Endothelial cell of umbilical vein (primary cell): ENCODE data around the gene SCN9A. TPM values are rescaled to one million over a fixed set of nuclear protein-coding genes. Genes with fewer than 3 reads are reported as not detected.

ENCODE experiments used
- BruUV-seq: library from RNA; stranded (reverse); fragments of 400-500 nt; replicated peaks from 2 replicates; lab custom pipeline; 2021; lab: Mats Ljungman, UMichigan
- CTCF ChIA-PET: fragments of 300-600, 350-600 bp; sonication (Branson Sonifier 250); formaldehyde crosslinking; loops from one replicate; lab custom pipeline; 2021; ENCODE audit warnings: antibody characterized with exemption, inconsistent platforms; lab: Charles Lee
- POLR2A ChIA-PET: fragments of 300-600, 350-600 bp; sonication (Branson Sonifier 250); formaldehyde crosslinking; loops from one replicate; lab custom pipeline; 2021; ENCODE audit warnings: antibody characterized with exemption, inconsistent platforms; lab: Charles Lee
- DNase-seq: peaks from one replicate; pipeline ENCODE4 v3.0.0-alpha.2; 2011; ENCODE audit warnings: low read depth, low spot score
- FAIRE-seq: peaks from 2 replicates; lab custom pipeline; 2011; peaks lifted over from hg19 to GRCh38; lab: Jason Lieb, UNC
- H2AFZ ChIP-seq: 2 replicates; pipeline ENCODE4 v1.6.0; 2012; ENCODE audit warnings: low read depth, low read length, control low read depth, inconsistent platforms
- H3K27ac ChIP-seq: 2 replicates; pipeline ENCODE4 v1.5.1; 2011; ENCODE audit warnings: low read depth, mild to moderate bottlenecking, control low read depth, low read length, moderate library complexity; ENCODE audit not compliant: insufficient read depth
- H3K27me3 ChIP-seq, 2 experiments: 2 replicates each; pipeline versions ENCODE4 v1.6.0 to v1.6.1; 2011; ENCODE audit warnings: low read length in 2 of 2, mixed read lengths in 1 of 2; ENCODE audit not compliant: control insufficient read depth in 2 of 2, insufficient read depth in 2 of 2
- H3K36me3 ChIP-seq, 2 experiments: 2 replicates in 1 of 2; 3 replicates in 1 of 2; pipeline ENCODE4 v1.5.1; 2011; ENCODE audit warnings: low read length in 2 of 2, mild to moderate bottlenecking in 1 of 2, moderate library complexity in 1 of 2; ENCODE audit not compliant: control insufficient read depth in 2 of 2, insufficient read depth in 2 of 2; ENCODE audit errors: extremely low read depth in 1 of 2
- H3K4me1 ChIP-seq: 3 replicates; pipeline ENCODE4 v1.5.1; 2011; ENCODE audit warnings: mild to moderate bottlenecking, low read length; ENCODE audit not compliant: control insufficient read depth, insufficient read depth; ENCODE audit errors: extremely low read depth
- H3K4me2 ChIP-seq: 2 replicates; pipeline ENCODE4 v1.6.1; 2011; ENCODE audit warnings: low read length, control low read depth, mixed read lengths; ENCODE audit not compliant: insufficient read depth
- H3K4me3 ChIP-seq, 3 experiments: fragments of 200-600 bp in 1 of 3; sonication (generic), shearing (Covaris generic) in 1 of 3; replicated peaks in 1 of 3; 2 replicates each; pipeline ENCODE4 v1.5.1; 2011 to 2016; ENCODE audit warnings: control low read depth in 3 of 3, low read length in 3 of 3, mild to moderate bottlenecking in 2 of 3, inconsistent platforms in 1 of 3, low read depth in 1 of 3, moderate library complexity in 1 of 3; ENCODE audit not compliant: insufficient read depth in 1 of 3
- H3K79me2 ChIP-seq: 2 replicates; pipeline ENCODE4 v1.6.0; 2012; ENCODE audit warnings: low read length, inconsistent platforms; ENCODE audit not compliant: control insufficient read depth, insufficient read depth
- H3K9ac ChIP-seq: replicated peaks from 2 replicates; pipeline ENCODE3; 2011; ENCODE audit warnings: low read length, control low read depth; ENCODE audit not compliant: insufficient read depth; ENCODE audit errors: extremely low read depth
- H3K9me1 ChIP-seq: replicated peaks from 3 replicates; pipeline ENCODE4 v1.6.0; 2011; ENCODE audit warnings: mild to moderate bottlenecking, low read length; ENCODE audit not compliant: control insufficient read depth, insufficient read depth; ENCODE audit errors: extremely low read depth
- H3K9me3 ChIP-seq: replicated peaks from 2 replicates; pipeline ENCODE4 v1.5.1; 2012; ENCODE audit warnings: low read length, inconsistent platforms; ENCODE audit not compliant: control insufficient read depth, insufficient read depth
- H4K20me1 ChIP-seq: replicated peaks from 2 replicates; pipeline ENCODE3; 2011; ENCODE audit warnings: mild to moderate bottlenecking, low read length; ENCODE audit not compliant: control insufficient read depth, insufficient read depth; ENCODE audit errors: extremely low read depth
- CTCF ChIP-seq, 2 donors: IDR thresholded peaks; 1 replicate in 1 of 2; 2 replicates in 1 of 2; pipeline ENCODE4 v1.5.1; 2011; ENCODE audit warnings: low read length in 2 of 2, mild to moderate bottlenecking in 2 of 2, moderate library complexity in 2 of 2, control low read depth in 1 of 2, inconsistent platforms in 1 of 2, low read depth in 1 of 2; ENCODE audit not compliant: insufficient read depth in 1 of 2; ENCODE audit errors: extremely low read depth in 1 of 2
- EZH2 ChIP-seq: IDR thresholded peaks from 2 replicates; pipeline ENCODE4 v1.6.1; 2012; ENCODE audit warnings: borderline replicate concordance, low read depth, mild to moderate bottlenecking, moderate library complexity, low read length, inconsistent platforms; ENCODE audit not compliant: severe bottlenecking
- FOS ChIP-seq: IDR thresholded peaks from 2 replicates; pipeline ENCODE4 v1.6.1; 2011; ENCODE audit warnings: mild to moderate bottlenecking, low read length, moderate library complexity, borderline replicate concordance; ENCODE audit not compliant: insufficient read depth
- GATA2 ChIP-seq: IDR thresholded peaks from 2 replicates; pipeline ENCODE4 v1.7.0; 2011; ENCODE audit warnings: low read depth, mild to moderate bottlenecking, moderate library complexity, mixed read lengths, low read length; ENCODE audit not compliant: insufficient read length, insufficient read depth
- JUN ChIP-seq: IDR thresholded peaks from 2 replicates; pipeline ENCODE4 v1.6.1; 2011; ENCODE audit warnings: borderline replicate concordance, low read depth; ENCODE audit not compliant: insufficient read length, insufficient read depth
- MAX ChIP-seq: IDR thresholded peaks from 2 replicates; pipeline ENCODE4 v1.6.1; 2011; ENCODE audit not compliant: insufficient read depth, insufficient read length
- MYC ChIP-seq: IDR thresholded peaks from one replicate; pipeline ENCODE4 v1.6.1; 2011; ENCODE audit warnings: mild to moderate bottlenecking, low read depth, low read length
- POLR2A ChIP-seq: IDR thresholded peaks from 2 replicates; pipeline ENCODE4 v1.6.1; 2012; ENCODE audit warnings: low read depth, mild to moderate bottlenecking, control low read depth, low read length
- POLR2AphosphoS5 ChIP-seq: IDR thresholded peaks from 2 replicates; pipeline ENCODE4 v1.6.1; 2012; ENCODE audit warnings: low read depth, mild to moderate bottlenecking, control low read depth, low read length, moderate library complexity; ENCODE audit not compliant: insufficient read depth
- dilution Hi-C: fragments of 300-500 bp; cut with MboI; formaldehyde crosslinking; loops from one replicate; pipeline ENCODE4 v1.15.0; 2019; ENCODE audit warnings: low sequenced_read_pairs; ENCODE audit not compliant: extremely low pct_ligation_motif_present
- intact Hi-C: fragments of 100-400 bp; cut with micrococcal nuclease; formaldehyde crosslinking; loops from one replicate; pipeline ENCODE4 v1.10.0; 2022
- polyA plus RNA-seq, 4 experiments: library from polyadenylated mRNA; depleted of rRNA in 3 of 4; stranded (reverse) in 3 of 4; unstranded in 1 of 4; fragments of >200 nt; gene quantifications; 2 replicates each; pipeline versions ENCODE4 v1.2.1 to v1.2.3, GENCODE V29; 2011 to 2012; ENCODE audit warnings: missing spikeins in 1 of 4
- total RNA-seq: library from RNA; stranded (reverse); gene quantifications from 2 replicates; pipeline ENCODE4 v1.2.3, GENCODE V29; 2021

The SCN9A gene
- total and polyA plus RNA-seq, 2 donors (not counting 3 experiments of a cell fraction or from before 2014, with no cell fraction given) = 0.88 to 1.6 TPM

- Histone ChIP-seq H2AFZ (no peak overlapping the region), H3K27me3 (peaks cover 6 to 21% of the 10 kb centered on the region in 2 experiments), H4K20me1 (no peaks in the 10 kb centered on the region), H3K9me3 (no peaks in the 10 kb centered on the region), H3K4me1 (peaks cover 10% of the 10 kb centered on the region), H3K4me2 (peak overlapping the region; percentile 77), H3K9me1 (no peaks in the 10 kb centered on the region), H3K4me3 (no peak overlapping the region), H3K9ac (no peak overlapping the region), H3K36me3 (no peaks in the 10 kb centered on the region), H3K79me2 (no peaks in the 10 kb centered on the region), H3K27ac (no peak overlapping the region)
- dilution Hi-C loops = no loop called here
- intact Hi-C loops = loop anchor here (1.0 to 5.0 kb wide), 3 partner anchors 7 to 40 kb away; no protein-coding TSS in a partner anchor
- ChIA-PET POLR2A (no interaction called here), CTCF (interaction anchor here (0.7 to 4.4 kb wide), 10 partner anchors 8 to 197 kb away, joined by 3 to 33 read pairs (median 6); no protein-coding TSS in a partner anchor)
- BruUV-seq = no TSS peak
- FAIRE-seq = no peak
- no peak for TF ChIP-seq MAX
- DNase-seq = no peak
Observed at GRCh38 chr2:166376873-166377272, 1.1 kb upstream of the SCN9A start.

- Histone ChIP-seq H3K9me3 (no peaks in the 10 kb centered on the region), H4K20me1 (no peaks in the 10 kb centered on the region), H2AFZ (peak overlapping the region; percentile 74), H3K36me3 (no peaks in the 10 kb centered on the region), H3K4me2 (peak overlapping the region; percentile 77), H3K9ac (peak overlapping the region; percentile 32), H3K27me3 (peaks cover 6 to 21% of the 10 kb centered on the region in 2 experiments), H3K27ac (no peak overlapping the region), H3K9me1 (no peaks in the 10 kb centered on the region), H3K4me1 (peaks cover 10% of the 10 kb centered on the region), H3K79me2 (no peaks in the 10 kb centered on the region), H3K4me3 (peak overlapping the region; percentile 48 to 67 (median 58))
- TF ChIP-seq EZH2 (no peak), FOS (no peak), POLR2A (no peak), GATA2 (no peak), MAX (no peak), CTCF (IDR thresholded peaks at IDR 0.05; ENCODE audit: extremely low read depth in 1 of 2, insufficient read depth in 1 of 2, low read depth in 1 of 2, low read length in 2 of 2) (no peak), MYC (no peak), JUN (no peak), POLR2AphosphoS5 (no peak)
- no TSS peak for BruUV-seq
- ChIA-PET POLR2A (interaction anchor here (0.9 kb wide), 1 partner anchor 12 kb away, joined by 4 read pairs; no protein-coding TSS in a partner anchor), CTCF (interaction anchor here (1.1 to 4.4 kb wide), 9 partner anchors 9 to 197 kb away, joined by 4 to 33 read pairs (median 7); no protein-coding TSS in a partner anchor)
- DNase-seq (no peak), FAIRE-seq (peak; percentile 48)
- intact Hi-C loops (loop anchor here (1.0 to 5.0 kb wide), 3 partner anchors 8 to 41 kb away; no protein-coding TSS in a partner anchor), dilution Hi-C loops (no loop called here)
Observed at GRCh38 chr2:166376488-166376828, 714 bp upstream of the SCN9A start.
